Measurements from ENCODE around the gene NANOS3.
"Not testable (repeated sequence)": the region's sequence is repeated elsewhere in the genome, so short reads cannot be mapped to it uniquely, and the experiment has no call there.

Gene NANOS3

DNA sequence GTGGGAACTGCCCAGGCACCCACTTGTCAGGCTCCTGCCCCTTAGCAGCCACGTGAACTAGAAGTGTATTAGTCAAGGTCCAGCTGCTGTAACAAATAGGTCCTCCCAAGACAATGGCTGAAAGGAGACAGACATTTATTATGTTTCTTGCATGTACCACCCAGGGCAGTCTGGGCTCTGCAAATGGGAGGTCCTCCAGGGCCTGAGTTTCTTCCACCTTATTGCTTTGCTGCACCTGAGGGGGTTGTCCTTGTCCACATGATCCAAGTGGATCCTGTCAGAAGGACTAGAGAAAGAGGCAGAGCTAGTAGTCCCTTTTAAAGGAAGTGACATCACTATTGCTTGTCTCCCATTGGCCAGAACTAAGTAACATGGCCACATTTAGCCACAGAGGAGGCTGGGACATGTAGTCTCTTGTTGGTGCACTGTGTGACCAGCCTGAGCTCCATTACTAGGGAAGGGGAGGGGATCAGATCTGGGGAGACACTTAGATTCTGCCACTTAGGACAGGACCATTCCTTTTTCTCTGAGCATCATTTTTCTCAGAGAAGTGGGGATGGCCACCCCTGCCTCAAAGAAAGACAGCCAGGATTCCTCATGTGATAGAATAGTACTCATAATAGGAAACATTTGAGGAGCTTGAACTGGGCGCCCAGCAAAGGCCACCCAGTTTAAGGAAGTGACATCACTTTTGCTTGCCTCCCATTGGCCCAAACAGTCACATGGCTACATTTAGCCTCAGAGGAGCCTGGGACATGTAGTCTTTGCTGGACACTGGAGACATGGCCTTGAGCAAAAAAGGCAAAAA is 44.2 kb downstream of the NANOS3 start:
- Histone ChIP-seq H3K4me3 (no peak overlapping the region), H3K36me3 (replicated peaks) (peaks cover 71% of the 10 kb centered on the region), H3K9me3 (no peaks in the 10 kb centered on the region), H3K4me1 (no peaks in the 10 kb centered on the region), H3K27me3 (ENCODE audit: low read depth) (no peaks in the 10 kb centered on the region)
- in situ Hi-C loops (cut with MboI; ENCODE audit: low sequenced_read_pairs) = no loop called here
- DNase-seq (ENCODE audit: low spot score in 2 of 2) = peak; percentile 50 to 63

DNA sequence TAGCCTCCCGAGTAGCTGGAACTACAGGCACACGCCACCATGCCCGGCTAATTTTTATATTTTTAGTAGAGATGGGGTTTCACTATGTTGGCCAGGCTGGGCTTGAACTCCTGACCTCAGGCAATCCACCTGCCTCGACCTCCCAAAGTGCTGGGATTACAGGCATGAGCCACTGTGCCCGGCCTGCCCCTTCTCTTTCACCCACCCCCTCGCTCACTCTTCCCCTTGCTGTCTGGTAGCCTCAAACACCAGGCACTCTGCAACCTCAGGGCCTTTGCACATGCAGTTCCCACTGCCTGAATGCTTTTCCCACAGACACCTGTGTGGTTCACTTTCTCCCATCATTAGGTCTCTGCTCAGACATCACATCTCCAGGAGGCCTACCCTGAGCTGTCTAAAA is 45.2 kb downstream of the NANOS3 start:
- H3K4me3 ChIP-seq; DNase-seq (ENCODE audit: low spot score in 2 of 2); in situ Hi-C loops (cut with MboI; ENCODE audit: low sequenced_read_pairs); H3K9me3 ChIP-seq; H3K27me3 ChIP-seq (ENCODE audit: low read depth); H3K4me1 ChIP-seq: not testable (repeated sequence)
- peaks cover 75% of the 10 kb centered on the region for H3K36me3 ChIP-seq (replicated peaks)

GRCh38 chr19:13923194-13923987 is 46.5 kb downstream of the NANOS3 start:
- DNase-seq (ENCODE audit: low spot score in 2 of 2) = no peak
- no peaks in the 10 kb centered on the region for H3K4me1 ChIP-seq
- no peaks in the 10 kb centered on the region for H3K9me3 ChIP-seq
- no peak overlapping the region for H3K4me3 ChIP-seq
- in situ Hi-C loops (cut with MboI; ENCODE audit: low sequenced_read_pairs) = no loop called here
- H3K36me3 ChIP-seq (replicated peaks) = peaks cover 78% of the 10 kb centered on the region
- no peaks in the 10 kb centered on the region for H3K27me3 ChIP-seq (ENCODE audit: low read depth)

DNA sequence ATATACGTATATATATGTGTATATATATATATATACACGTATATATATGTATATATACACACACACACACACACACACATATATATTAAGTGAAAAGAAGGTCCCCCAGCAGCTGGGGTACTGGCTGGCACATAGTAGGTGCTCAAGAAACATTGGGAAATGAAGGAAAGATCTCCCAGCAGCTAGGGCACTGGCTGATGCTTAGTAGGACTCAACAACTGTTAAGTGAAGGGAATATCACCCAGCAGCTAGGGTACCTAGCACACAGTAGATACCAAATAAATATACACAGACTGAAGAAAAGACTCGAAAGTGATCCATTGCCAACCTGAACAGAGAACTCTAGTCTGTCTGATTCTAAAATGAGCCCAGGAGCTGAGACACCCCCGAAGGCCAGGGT is 49.1 kb downstream of the NANOS3 start:
- in situ Hi-C loops (cut with MboI; ENCODE audit: low sequenced_read_pairs) = no loop called here
- DNase-seq (ENCODE audit: low spot score in 2 of 2) = no peak
- Histone ChIP-seq H3K36me3 (replicated peaks) (peaks cover 58% of the 10 kb centered on the region), H3K9me3 (no peaks in the 10 kb centered on the region), H3K27me3 (ENCODE audit: low read depth) (no peaks in the 10 kb centered on the region), H3K4me3 (no peak overlapping the region), H3K4me1 (no peaks in the 10 kb centered on the region)

GRCh38 chr19:13926715-13927114 is 49.8 kb downstream of the NANOS3 start:
- Histone ChIP-seq H3K9me3 (no peaks in the 10 kb centered on the region), H3K4me3 (no peak overlapping the region), H3K4me1 (no peaks in the 10 kb centered on the region), H3K27me3 (ENCODE audit: low read depth) (no peaks in the 10 kb centered on the region), H3K36me3 (replicated peaks) (peaks cover 51% of the 10 kb centered on the region)
- in situ Hi-C loops (cut with MboI; ENCODE audit: low sequenced_read_pairs) = no loop called here
- DNase-seq (ENCODE audit: low spot score in 2 of 2) = no peak

DNA sequence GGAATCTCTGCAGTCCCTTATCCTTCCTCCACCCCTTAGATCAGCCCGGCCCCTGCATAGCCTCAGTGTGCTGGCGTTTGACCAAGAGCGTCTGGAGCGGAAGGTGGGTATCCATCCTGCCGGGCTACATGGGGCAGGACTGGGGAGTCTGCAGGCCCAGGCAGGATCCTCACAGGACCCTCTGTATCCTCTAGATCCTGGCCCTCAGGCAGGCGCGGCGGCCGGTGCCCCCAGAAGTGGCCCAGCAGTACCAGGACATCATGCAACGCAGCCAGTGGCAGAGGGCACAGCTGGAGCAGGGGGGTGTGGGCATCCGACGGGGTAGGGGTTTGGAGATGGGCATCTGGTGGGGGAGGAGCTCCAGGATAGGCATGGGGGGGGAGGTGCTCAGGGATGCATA is 52.4 kb downstream of the NANOS3 start:
- DNase-seq (ENCODE audit: low spot score in 2 of 2) = no peak
- in situ Hi-C loops (cut with MboI; ENCODE audit: low sequenced_read_pairs) = no loop called here
- H3K9me3 ChIP-seq = no peaks in the 10 kb centered on the region
- H3K36me3 ChIP-seq (replicated peaks) = peaks cover 28% of the 10 kb centered on the region
- H3K4me1 ChIP-seq = no peaks in the 10 kb centered on the region
- no peak overlapping the region for H3K4me3 ChIP-seq
- H3K27me3 ChIP-seq (ENCODE audit: low read depth) = no peaks in the 10 kb centered on the region

DNA sequence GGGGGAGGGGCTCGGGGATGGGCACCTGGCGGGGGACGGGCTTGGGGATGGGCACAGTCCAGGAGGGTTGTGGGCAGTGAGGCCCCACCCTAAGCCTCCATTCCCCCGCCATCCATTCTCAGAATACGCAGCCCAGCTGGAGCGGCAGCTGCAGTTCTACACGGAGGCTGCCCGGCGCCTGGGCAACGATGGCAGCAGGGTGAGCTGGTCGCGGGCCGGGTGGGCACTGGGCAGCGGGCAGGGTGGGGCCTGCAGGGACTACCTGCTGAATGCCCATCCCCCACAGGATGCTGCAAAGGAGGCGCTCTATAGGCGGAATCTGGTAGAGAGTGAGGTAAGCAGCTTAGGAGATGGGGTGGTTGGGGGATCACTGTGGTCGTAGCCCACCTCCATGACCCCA is 53.0 kb downstream of the NANOS3 start:
- Histone ChIP-seq H3K4me3 (no peak overlapping the region), H3K9me3 (no peaks in the 10 kb centered on the region), H3K27me3 (ENCODE audit: low read depth) (no peaks in the 10 kb centered on the region), H3K36me3 (replicated peaks) (peaks cover 22% of the 10 kb centered on the region), H3K4me1 (no peaks in the 10 kb centered on the region)
- in situ Hi-C loops (cut with MboI; ENCODE audit: low sequenced_read_pairs) = no loop called here
- no peak for DNase-seq (ENCODE audit: low spot score in 2 of 2)

Measured in HAP-1 (cell line).